ENCODE measurements around the gene SRL.

The SRL gene

GRCh38 chr16:4241928-4242283 is at the start of gene SRL:
TSS of gene SRL (minus strand) at chr16:4242080. CDS start at chr16:4242067, 13 bp downstream.
- H3K27ac ChIP-seq: peak within 1 kb of the TSS; percentile 74 to 75
- intact Hi-C loops (cut with DNase I; ENCODE audit: low total_unique reads): no loop called here
- TF ChIP-seq CTCF (IDR thresholded peaks at IDR 0.05): no peak
- no peaks in the 10 kb centered on the region for H3K9me3 ChIP-seq
- H3K4me1 ChIP-seq: peaks cover 0 to 42% (median 25%) of the 10 kb centered on the region in 4 donors
- no peak for DNase-seq
- H3K36me3 ChIP-seq: no peaks in the 10 kb centered on the region
- H3K27me3 ChIP-seq: no peaks in the 10 kb centered on the region
- peak within 1 kb of the TSS; percentile 28 to 47 for H3K4me3 ChIP-seq

GRCh38 chr16:4290236-4290830 is 48.5 kb upstream of the SRL start:
- Histone ChIP-seq H3K27ac (peak overlapping the region; percentile 34 to 79), H3K27me3 (no peaks in the 10 kb centered on the region), H3K36me3 (no peaks in the 10 kb centered on the region), H3K4me1 (peaks cover 0 to 61% (median 41%) of the 10 kb centered on the region in 4 donors), H3K9me3 (no peaks in the 10 kb centered on the region), H3K4me3 (no peak overlapping the region)
- intact Hi-C loops (cut with DNase I; ENCODE audit: low total_unique reads): no loop called here
- TF ChIP-seq CTCF (IDR thresholded peaks at IDR 0.05): peak; percentile 9 to 19
- no peak for DNase-seq

GRCh38 chr16:4288148-4288921 is 46.5 kb upstream of the SRL start:
- DNase-seq: peak; percentile 62 to 84
- Histone ChIP-seq H3K27ac (no peak overlapping the region), H3K9me3 (no peaks in the 10 kb centered on the region), H3K4me1 (peaks cover 0 to 47% (median 28%) of the 10 kb centered on the region in 4 donors), H3K36me3 (no peaks in the 10 kb centered on the region), H3K27me3 (no peaks in the 10 kb centered on the region), H3K4me3 (no peak overlapping the region)
- peak; percentile 88 to 94 for TF ChIP-seq CTCF (IDR thresholded peaks at IDR 0.05)
- intact Hi-C loops (cut with DNase I; ENCODE audit: low total_unique reads): loop anchor here (2.0 kb wide), 1 partner anchor 40 kb away; no protein-coding TSS in a partner anchor

GRCh38 chr16:4285167-4285566 is 43.3 kb upstream of the SRL start:
- Histone ChIP-seq H3K4me3 (no peak overlapping the region), H3K36me3 (no peaks in the 10 kb centered on the region), H3K27ac (no peak overlapping the region), H3K4me1 (peaks cover 0 to 16% (median 11%) of the 10 kb centered on the region in 4 donors), H3K9me3 (no peaks in the 10 kb centered on the region), H3K27me3 (no peaks in the 10 kb centered on the region)
- DNase-seq: no peak
- intact Hi-C loops (cut with DNase I; ENCODE audit: low total_unique reads): no loop called here
- no peak for TF ChIP-seq CTCF (IDR thresholded peaks at IDR 0.05)

- H3K9me3 ChIP-seq: no peaks in the 10 kb centered on the region
- no peak for DNase-seq
- TF ChIP-seq CTCF (IDR thresholded peaks at IDR 0.05): no peak
- H3K4me3 ChIP-seq: no peak overlapping the region
- H3K27ac ChIP-seq: no peak overlapping the region
- peaks cover 0 to 10% (median 8%) of the 10 kb centered on the region in 4 donors for H3K4me1 ChIP-seq
- no peaks in the 10 kb centered on the region for H3K36me3 ChIP-seq
- intact Hi-C loops (cut with DNase I; ENCODE audit: low total_unique reads): no loop called here
- H3K27me3 ChIP-seq: no peaks in the 10 kb centered on the region
These were observed 42.1 kb upstream of the SRL start for GRCh38 chr16:4283939-4284338.

All from tibial artery (tissue), 4 donors.